GM19240 (cell line): ENCODE results near the gene ORM1.

ENCODE experiments used
- DNase-seq: peaks from one replicate; pipeline ENCODE4 v3.0.0; 2011; ENCODE audit warnings: low spot score; ENCODE audit not compliant: insufficient read length

Gene ORM1

GRCh38 chr9:114364134-114365041 is 41.5 kb downstream of the ORM1 start:
- no peak for DNase-seq

- DNase-seq = no peak
These were observed 42.3 kb downstream of the ORM1 start for GRCh38 chr9:114365194-114365593.

GRCh38 chr9:114366334-114367128 is 43.6 kb downstream of the ORM1 start:
- no peak for DNase-seq

- no peak for DNase-seq
These were observed 44.5 kb downstream of the ORM1 start for GRCh38 chr9:114367366-114367765.

GRCh38 chr9:114367772-114368569 is 45.1 kb downstream of the ORM1 start:
- DNase-seq = no peak

GRCh38 chr9:114369216-114370130 is 46.6 kb downstream of the ORM1 start:
- DNase-seq = no peak

- DNase-seq = no peak
These were observed 47.5 kb downstream of the ORM1 start for GRCh38 chr9:114370251-114370967.

- no peak for DNase-seq
These were observed 48.0 kb downstream of the ORM1 start for GRCh38 chr9:114370968-114371320.

GRCh38 chr9:114371343-114371944 is 48.5 kb downstream of the ORM1 start:
- DNase-seq = no peak

GRCh38 chr9:114371973-114372917 is 49.3 kb downstream of the ORM1 start:
- DNase-seq = no peak

GRCh38 chr9:114372921-114373448 is 50.1 kb downstream of the ORM1 start:
- DNase-seq = peak; percentile 69

GRCh38 chr9:114373960-114374730 is 51.2 kb downstream of the ORM1 start:
- no peak for DNase-seq

GRCh38 chr9:114374936-114375335 is 52.0 kb downstream of the ORM1 start:
- no peak for DNase-seq

- DNase-seq = no peak
These were observed 52.7 kb downstream of the ORM1 start for GRCh38 chr9:114375386-114376175.
